GM13977 (cell line): ENCODE measurements around the gene AZU1.
A peak's percentile ranks its signal among the peaks of the same experiment; 100 is the strongest.

Experiments used
- DNase-seq: peaks from one replicate; pipeline ENCODE4 v3.0.0; 2012; ENCODE audit warnings: low spot score
- in situ Hi-C: fragments of 300-500 bp; cut with MboI; formaldehyde crosslinking; loops from one replicate; pipeline ENCODE4 v1.12.0; 2022; ENCODE audit warnings: low sequenced_read_pairs, low pct_unique_long_range_greater_than_20kb, mixed read lengths, inconsistent platforms; ENCODE audit not compliant: unreplicated experiment
- TF ChIP-seq, protein P1 (sequence below): IDR thresholded peaks from 2 replicates; pipeline ENCODE4 v1.5.1; 2012; ENCODE audit warnings: mild to moderate bottlenecking, control low read depth; ENCODE audit not compliant: insufficient read depth; ENCODE audit errors: extremely low read depth, missing control alignments

Gene AZU1

DNA sequence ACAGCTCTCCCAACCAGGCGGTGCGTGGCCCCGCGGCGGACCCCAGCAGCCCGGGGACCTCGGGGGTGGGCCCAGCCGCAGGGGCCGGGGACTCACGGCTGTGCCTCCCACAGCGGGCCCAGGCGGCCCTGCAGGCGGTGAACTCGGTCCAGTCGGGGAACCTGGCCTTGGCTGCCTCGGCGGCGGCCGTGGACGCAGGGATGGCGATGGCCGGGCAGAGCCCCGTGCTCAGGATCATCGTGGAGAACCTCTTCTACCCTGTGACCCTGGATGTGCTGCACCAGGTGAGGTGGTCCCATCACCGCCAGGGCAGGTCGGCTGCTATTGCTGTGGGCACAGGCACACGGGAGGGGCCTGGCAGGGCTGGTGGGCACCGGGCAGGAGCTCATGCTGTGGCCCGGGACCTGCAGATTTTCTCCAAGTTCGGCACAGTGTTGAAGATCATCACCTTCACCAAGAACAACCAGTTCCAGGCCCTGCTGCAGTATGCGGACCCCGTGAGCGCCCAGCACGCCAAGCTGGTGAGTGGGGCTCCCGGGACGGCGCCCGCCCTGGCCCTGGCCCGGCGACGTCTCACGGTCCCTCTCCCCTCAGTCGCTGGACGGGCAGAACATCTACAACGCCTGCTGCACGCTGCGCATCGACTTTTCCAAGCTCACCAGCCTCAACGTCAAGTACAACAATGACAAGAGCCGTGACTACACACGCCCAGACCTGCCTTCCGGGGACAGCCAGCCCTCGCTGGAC, 23.0 kb upstream of the AZU1 start:
- TF ChIP-seq, protein P1, sequence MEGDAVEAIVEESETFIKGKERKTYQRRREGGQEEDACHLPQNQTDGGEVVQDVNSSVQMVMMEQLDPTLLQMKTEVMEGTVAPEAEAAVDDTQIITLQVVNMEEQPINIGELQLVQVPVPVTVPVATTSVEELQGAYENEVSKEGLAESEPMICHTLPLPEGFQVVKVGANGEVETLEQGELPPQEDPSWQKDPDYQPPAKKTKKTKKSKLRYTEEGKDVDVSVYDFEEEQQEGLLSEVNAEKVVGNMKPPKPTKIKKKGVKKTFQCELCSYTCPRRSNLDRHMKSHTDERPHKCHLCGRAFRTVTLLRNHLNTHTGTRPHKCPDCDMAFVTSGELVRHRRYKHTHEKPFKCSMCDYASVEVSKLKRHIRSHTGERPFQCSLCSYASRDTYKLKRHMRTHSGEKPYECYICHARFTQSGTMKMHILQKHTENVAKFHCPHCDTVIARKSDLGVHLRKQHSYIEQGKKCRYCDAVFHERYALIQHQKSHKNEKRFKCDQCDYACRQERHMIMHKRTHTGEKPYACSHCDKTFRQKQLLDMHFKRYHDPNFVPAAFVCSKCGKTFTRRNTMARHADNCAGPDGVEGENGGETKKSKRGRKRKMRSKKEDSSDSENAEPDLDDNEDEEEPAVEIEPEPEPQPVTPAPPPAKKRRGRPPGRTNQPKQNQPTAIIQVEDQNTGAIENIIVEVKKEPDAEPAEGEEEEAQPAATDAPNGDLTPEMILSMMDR = no peak
- no peak for DNase-seq
- in situ Hi-C loops = no loop called here

DNA sequence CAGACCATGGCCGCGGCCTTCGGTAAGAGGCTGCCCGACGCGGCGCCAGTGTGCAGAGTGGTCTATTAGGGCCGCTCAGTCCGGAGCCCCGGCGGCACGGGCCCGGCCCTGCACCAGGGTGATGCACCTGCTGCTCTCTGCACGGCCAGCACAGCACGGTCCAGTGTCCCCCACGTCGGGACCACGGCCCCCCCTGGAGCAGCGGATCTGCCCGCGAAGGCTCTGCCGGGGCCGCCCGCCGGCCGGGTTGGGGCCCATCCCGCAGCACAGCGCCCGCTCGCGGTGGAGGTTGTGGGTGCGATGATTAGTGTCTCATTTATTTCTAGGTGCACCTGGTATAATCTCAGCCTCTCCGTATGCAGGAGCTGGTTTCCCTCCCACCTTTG, 22.5 kb upstream of the AZU1 start:
- in situ Hi-C loops = no loop called here
- peak; percentile 48 for DNase-seq
- TF ChIP-seq, protein P1 = no peak

DNA sequence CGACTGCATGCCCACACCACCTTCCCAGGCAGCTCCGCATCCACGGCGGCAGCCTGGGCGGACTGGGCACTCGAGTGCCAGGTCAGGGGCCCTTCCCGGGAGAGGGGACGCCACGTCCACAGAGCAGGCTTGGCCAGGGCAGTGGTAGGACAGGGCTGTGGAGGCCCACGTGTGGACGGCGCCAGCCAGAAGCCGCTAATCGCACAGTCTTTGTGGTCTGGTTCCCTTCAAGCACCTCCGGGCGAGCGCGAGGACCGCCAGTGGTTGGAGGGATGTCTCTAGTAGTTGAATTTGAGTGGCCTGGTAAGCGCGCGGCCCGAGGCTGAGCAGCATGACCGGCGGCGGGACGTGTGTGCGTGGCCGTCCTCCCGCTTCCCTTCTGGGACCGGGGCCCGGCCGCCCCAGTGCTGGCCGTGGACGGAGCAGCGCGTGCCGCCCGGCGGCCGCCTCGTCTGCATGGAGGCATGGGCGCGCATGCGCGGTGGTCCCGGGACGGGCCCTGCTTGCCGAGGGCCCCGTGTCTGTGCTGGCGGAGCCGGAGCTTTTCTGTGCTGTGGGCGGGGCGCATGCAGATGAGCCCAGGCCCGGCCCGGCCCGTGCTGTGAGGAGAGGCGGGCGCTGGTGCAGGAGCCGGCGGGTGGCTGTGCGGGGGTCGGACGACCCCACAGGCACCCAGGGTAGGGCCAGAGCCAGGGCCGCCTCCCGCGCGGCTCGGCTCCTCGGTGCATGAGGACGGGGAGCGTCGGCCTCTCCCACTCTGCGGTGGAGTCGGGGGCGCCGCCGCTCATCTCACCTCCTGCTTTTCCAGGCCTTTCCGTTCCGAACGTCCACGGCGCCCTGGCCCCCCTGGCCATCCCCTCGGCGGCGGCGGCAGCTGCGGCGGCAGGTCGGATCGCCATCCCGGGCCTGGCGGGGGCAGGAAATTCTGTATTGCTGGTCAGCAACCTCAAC, 21.8 kb upstream of the AZU1 start:
- peak; percentile 32 for DNase-seq
- in situ Hi-C loops = no loop called here
- TF ChIP-seq, protein P1 = no peak

DNA sequence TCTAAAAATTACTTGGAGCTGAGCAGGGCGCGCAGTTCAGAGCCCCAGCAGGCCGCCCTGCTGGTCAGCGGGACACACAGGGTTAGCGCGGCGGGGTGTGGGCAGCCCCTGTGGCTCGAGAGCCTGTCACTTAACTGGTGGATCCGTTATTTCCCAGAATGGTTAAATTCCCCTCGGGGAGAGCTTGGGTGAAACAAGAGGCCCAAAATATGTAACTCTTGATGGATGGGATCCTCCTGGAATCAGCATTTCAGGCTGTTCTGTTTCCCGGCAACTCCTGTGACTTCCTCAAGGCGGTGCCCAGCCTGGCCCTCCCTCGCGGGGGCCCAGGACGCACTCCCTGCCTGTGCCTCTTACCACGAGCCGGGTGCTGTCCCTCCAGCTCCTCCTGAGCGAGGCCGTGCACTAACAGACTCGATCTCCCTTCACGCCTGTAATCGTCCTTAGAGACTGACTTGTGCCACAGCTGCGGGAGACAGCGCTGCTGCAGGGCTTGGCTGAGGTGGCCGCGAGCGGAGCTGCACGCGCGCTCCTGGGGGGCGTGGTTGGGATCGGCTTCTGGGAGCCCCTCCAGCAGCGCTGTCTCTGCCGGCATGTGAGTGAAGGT, 20.7 kb upstream of the AZU1 start:
- TF ChIP-seq, protein P1 = no peak
- in situ Hi-C loops = no loop called here
- peak; percentile 50 for DNase-seq

DNA sequence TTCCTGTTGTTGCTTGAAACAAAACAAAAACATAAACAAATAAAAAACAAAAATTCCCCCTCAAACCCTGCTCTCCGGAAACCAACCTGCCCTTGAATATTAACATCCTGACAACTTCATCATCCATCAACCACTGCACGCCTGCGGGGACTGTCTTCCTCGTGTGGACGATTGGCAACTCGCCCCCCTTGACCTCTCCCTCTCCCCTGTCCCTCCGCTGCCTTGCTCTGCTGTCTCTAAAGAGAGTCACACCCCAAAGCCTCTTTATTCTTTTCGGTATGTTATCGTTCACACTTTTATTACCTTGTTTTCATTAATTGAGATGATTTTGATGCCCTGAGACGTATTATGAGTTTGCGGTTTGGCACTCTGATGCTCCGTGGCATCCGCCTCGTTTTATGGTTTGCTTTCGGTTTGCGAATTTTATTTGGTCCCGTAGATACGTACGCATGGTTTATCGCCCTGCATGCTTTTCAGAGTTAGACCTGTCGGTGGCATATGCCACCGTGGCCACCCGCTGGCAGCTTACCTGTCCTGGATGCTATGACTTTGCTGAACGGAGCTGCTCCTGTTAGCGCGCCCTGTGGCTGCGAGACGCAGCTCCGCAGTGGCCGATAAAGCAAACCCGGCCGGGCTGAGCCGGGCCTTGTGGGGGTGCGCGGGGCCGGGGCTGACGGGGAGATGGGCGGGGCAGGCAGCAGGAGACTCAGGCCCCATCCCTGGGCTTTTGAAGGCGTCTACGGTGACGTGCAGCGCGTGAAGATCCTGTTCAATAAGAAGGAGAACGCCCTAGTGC, 19.8 kb upstream of the AZU1 start:
- TF ChIP-seq, protein P1 = no peak
- in situ Hi-C loops = no loop called here
- DNase-seq = peak; percentile 49

DNA sequence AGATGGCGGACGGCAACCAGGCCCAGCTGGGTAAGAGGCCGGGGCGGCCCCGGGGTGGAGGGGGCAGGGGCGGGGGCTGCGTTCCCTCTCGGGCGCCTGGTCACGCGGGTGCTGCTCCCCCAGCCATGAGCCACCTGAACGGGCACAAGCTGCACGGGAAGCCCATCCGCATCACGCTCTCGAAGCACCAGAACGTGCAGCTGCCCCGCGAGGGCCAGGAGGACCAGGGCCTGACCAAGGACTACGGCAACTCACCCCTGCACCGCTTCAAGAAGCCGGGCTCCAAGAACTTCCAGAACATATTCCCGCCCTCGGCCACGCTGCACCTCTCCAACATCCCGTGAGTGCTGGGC, 19.2 kb upstream of the AZU1 start:
- in situ Hi-C loops = no loop called here
- TF ChIP-seq, protein P1 = no peak
- DNase-seq = no peak
